Neutrophil (primary cell): ENCODE measurements around the gene NUP98.
A peak's percentile ranks its signal among the peaks of the same experiment; 100 is the strongest.

Experiments used
- H3K27ac ChIP-seq: fragments of 200-600 bp; sonication (generic); 2 replicates; pipeline ENCODE4 v1.5.1; 2016; ENCODE audit warnings: mild to moderate bottlenecking, moderate library complexity
- H3K27me3 ChIP-seq: fragments of 200-600 bp; sonication (generic); 2 replicates; pipeline ENCODE4 v1.6.0; 2016; ENCODE audit warnings: mild to moderate bottlenecking
- H3K36me3 ChIP-seq: fragments of 200-600 bp; sonication (generic); 2 replicates; pipeline ENCODE4 v1.5.1; 2017
- H3K4me1 ChIP-seq, 2 experiments: fragments of 200-600 bp in 1 of 2; sonication (generic) in 1 of 2; 1 replicate in 1 of 2; 2 replicates in 1 of 2; pipeline versions ENCODE4 v1.5.1 to v1.6.1; 2013 to 2016; ENCODE audit warnings: low read depth in 1 of 2, low read length in 1 of 2, mild to moderate bottlenecking in 1 of 2, moderate library complexity in 1 of 2; ENCODE audit not compliant: control insufficient read depth in 1 of 2, insufficient read depth in 1 of 2
- H3K4me3 ChIP-seq, 2 experiments: fragments of 200-600 bp in 1 of 2; sonication (generic) in 1 of 2; 1 replicate in 1 of 2; 2 replicates in 1 of 2; pipeline ENCODE4 v1.5.1; 2013 to 2016; ENCODE audit warnings: low read depth in 1 of 2, low read length in 1 of 2, mild to moderate bottlenecking in 1 of 2, moderate library complexity in 1 of 2
- H3K9me3 ChIP-seq: fragments of 200-600 bp; sonication (generic); 2 replicates; pipeline ENCODE4 v1.5.1; 2016
- TF ChIP-seq, protein P1 (sequence below): fragments of 200-600 bp; sonication (generic); IDR thresholded peaks from 2 replicates; pipeline ENCODE4 v1.5.1; 2016; ENCODE audit warnings: antibody characterized with exemption

NUP98 gene

DNA sequence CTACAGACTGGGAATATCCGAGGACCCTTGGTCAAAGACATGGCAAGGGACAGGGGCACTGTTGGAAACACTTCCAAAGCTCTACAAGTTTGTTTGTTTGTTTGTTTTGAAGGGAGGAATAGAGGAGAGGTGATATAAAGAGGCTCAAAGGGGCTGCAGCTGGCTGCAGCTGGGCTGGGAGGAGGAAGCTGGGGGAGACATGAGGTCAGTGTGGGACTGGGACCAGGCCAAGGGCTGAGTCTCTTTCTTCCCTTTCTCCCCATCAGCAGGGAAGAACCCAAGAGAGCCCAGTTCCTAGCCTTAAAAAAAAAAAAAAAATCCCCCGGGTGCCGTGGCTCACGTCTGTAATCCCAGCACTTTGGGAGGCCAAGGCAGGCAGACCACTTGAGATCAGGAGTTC, 38.4 kb upstream of the NUP98 start:
- Histone ChIP-seq H3K27ac (peak overlapping the region; percentile 98), H3K4me3 (peak overlapping the region; percentile 93 to 99), H3K4me1 (peaks cover 71 to 83% of the 10 kb centered on the region in 2 experiments), H3K9me3 (no peaks in the 10 kb centered on the region), H3K27me3 (no peaks in the 10 kb centered on the region), H3K36me3 (peaks cover 29% of the 10 kb centered on the region)
- TF ChIP-seq, protein P1, sequence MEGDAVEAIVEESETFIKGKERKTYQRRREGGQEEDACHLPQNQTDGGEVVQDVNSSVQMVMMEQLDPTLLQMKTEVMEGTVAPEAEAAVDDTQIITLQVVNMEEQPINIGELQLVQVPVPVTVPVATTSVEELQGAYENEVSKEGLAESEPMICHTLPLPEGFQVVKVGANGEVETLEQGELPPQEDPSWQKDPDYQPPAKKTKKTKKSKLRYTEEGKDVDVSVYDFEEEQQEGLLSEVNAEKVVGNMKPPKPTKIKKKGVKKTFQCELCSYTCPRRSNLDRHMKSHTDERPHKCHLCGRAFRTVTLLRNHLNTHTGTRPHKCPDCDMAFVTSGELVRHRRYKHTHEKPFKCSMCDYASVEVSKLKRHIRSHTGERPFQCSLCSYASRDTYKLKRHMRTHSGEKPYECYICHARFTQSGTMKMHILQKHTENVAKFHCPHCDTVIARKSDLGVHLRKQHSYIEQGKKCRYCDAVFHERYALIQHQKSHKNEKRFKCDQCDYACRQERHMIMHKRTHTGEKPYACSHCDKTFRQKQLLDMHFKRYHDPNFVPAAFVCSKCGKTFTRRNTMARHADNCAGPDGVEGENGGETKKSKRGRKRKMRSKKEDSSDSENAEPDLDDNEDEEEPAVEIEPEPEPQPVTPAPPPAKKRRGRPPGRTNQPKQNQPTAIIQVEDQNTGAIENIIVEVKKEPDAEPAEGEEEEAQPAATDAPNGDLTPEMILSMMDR = no peak

DNA sequence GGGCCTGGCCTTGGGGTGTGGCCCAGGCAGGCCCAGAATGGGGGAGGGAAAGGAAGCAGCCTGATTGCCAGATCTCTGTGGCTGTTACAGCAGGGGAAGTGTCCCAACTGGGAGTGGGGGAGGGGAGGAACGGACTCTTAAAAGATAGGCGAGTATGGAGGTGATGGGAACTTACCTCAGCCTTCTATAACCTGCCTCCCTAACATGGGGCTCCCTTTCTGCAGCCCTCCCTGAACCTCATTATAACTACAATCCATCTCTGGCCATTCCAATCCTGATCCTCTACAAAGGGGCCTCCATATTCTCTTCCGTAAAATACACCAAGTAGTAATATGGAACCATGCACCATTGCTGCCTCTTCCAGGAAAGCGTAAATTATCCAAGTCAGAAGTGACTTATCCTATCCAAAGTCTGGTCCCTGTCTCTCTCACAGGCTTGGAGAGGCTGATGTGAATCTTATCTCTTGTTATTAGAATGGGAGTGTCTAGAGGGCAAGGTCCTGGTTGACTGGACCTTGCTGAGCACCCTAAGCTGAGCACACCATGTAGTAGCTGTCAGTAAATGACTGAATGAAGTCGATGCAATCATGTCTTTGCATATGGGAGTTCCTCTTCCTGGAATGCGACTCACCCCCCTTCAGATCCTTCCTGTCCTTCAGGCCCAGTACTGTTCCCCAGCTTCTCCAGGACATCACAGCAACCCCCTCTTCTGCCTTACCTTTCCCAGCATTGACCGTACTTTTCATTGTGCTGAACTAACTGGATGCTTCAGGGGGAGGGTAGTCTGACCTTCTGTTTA, 37.5 kb upstream of the NUP98 start:
- H3K27me3 ChIP-seq = no peaks in the 10 kb centered on the region
- peaks cover 38% of the 10 kb centered on the region for H3K36me3 ChIP-seq
- TF ChIP-seq, protein P1 = peak; percentile 37
- peak overlapping the region; percentile 98 for H3K27ac ChIP-seq
- H3K4me1 ChIP-seq = peaks cover 80 to 92% of the 10 kb centered on the region in 2 experiments
- peak overlapping the region; percentile 93 to 99 for H3K4me3 ChIP-seq
- no peaks in the 10 kb centered on the region for H3K9me3 ChIP-seq

DNA sequence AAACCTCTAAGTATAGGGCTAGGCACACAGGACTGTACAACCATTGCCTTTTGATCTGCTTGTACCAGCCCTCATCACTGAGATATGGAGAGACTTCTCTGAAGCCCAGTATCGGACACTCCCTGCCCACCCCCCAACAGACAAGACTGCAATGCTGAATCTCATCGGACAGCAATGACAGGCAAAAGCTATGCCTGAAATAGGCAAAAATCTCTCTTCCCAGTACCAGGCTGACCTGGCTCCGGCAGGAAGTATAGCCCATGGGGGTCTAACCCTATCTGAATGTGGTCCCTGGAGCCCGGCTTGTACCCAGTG, 37.0 kb upstream of the NUP98 start:
- TF ChIP-seq, protein P1 = no peak
- Histone ChIP-seq H3K4me3 (peak overlapping the region; percentile 93 to 99), H3K9me3 (no peaks in the 10 kb centered on the region), H3K27ac (peak overlapping the region; percentile 98), H3K4me1 (peaks cover 85 to 97% of the 10 kb centered on the region in 2 experiments), H3K27me3 (no peaks in the 10 kb centered on the region), H3K36me3 (peaks cover 43% of the 10 kb centered on the region)

DNA sequence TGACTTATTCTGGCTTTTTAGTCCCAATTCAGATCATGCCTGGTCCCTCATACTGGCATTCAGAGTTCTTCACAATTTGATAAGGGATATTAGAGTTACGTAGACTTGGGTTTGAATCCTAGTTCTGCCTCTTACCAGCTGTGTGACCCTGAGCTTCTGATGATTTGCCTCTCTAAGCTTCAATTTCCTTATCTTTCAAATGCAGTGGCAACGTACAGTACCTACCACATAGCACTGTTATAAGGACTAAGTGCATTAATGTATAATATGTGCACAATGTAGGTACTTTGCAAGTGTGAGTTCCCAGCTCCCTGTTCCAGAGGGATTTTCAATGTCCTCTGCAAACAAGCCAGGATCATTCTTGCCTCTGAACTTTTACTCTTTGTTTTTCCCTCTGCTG, 36.1 kb upstream of the NUP98 start:
- no peaks in the 10 kb centered on the region for H3K27me3 ChIP-seq
- H3K9me3 ChIP-seq = no peaks in the 10 kb centered on the region
- TF ChIP-seq, protein P1 = no peak
- H3K4me3 ChIP-seq = peak overlapping the region; percentile 93 to 99
- peak overlapping the region; percentile 98 for H3K27ac ChIP-seq
- H3K4me1 ChIP-seq = peaks cover 91 to 96% of the 10 kb centered on the region in 2 experiments
- peaks cover 50% of the 10 kb centered on the region for H3K36me3 ChIP-seq

DNA sequence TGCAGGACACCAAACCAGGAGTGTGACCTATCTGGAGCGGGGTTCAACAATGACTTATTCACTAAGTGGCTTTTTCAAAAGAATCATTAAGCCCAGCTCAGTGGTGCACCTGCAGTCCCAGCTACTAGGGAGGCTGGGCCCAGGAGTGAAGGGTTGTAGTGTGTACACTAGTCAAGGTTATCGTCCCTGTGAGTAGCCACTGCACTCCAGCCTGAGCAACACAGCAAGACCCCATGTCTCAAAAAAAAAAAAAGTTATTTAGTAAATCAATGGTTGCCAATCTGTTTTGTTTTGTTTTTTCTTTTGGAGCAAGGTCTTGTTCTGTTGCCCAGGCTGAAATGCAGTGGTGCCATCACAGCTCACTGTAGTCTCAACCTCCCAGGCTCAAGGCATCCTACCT, 35.5 kb upstream of the NUP98 start:
- Histone ChIP-seq H3K4me3 (peak overlapping the region; percentile 93 to 99), H3K27me3 (no peaks in the 10 kb centered on the region), H3K9me3 (no peaks in the 10 kb centered on the region), H3K36me3 (peaks cover 56% of the 10 kb centered on the region), H3K4me1 (peaks cover 91 to 96% of the 10 kb centered on the region in 2 experiments), H3K27ac (peak overlapping the region; percentile 98)
- TF ChIP-seq, protein P1 = no peak
